Hematopoietic multipotent progenitor cell treated with erythropoietin and hydrocortisone succinate and interleukin-3 and kit ligand, for 15 days (in vitro differentiated cells): ENCODE data around the gene CLASP2.
"Not testable (repeated sequence)": the region's sequence is repeated elsewhere in the genome, so short reads cannot be mapped to it uniquely, and the experiment has no call there.

ENCODE experiments used
- DNase-seq: peaks from one replicate; pipeline ENCODE4 v3.0.0-alpha.2; 2015; ENCODE audit warnings: low spot score

Gene CLASP2

GRCh38 chr3:33451994-33452393, 266.1 kb downstream of the CLASP2 start:
- not testable (repeated sequence) for DNase-seq

GRCh38 chr3:33447958-33448357, 270.1 kb downstream of the CLASP2 start:
- no peak for DNase-seq

- DNase-seq, result not testable (repeated sequence)
These were observed 270.8 kb downstream of the CLASP2 start for GRCh38 chr3:33447256-33447625.
